NCI-H2107 treated with DMSO at 0.1 percent for 48 hours (cell line): ENCODE measurements around the gene PPP3CA.

Source experiments
- DNase-seq: peaks from one replicate; lab custom pipeline; 2025; ENCODE audit not compliant: unreplicated experiment; lab: John Stamatoyannopoulos, UW

PPP3CA gene

DNA sequence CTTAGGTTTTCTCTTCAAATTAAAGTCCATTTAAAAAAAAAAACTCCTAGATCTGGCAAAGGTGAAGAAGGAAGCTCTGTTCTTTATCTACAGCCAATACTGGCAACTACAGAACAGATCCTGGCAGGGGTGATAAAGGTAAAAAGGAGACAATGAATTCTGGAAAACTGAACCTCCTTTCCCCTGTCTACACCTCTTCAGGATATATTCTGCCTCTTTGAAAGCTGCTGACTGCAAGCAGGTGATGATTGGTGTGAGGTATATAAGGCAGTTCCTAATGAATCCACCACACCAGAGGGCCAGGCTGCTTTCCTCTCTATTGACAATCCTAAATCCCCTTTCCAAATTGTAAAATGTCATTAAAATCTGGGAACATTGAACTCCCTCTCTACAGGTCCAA is 370.1 kb downstream of the PPP3CA start:
- no peak for DNase-seq
